DOHH2 (cell line): ENCODE data around the gene ZBTB43.

Experiments used
- CTCF ChIP-seq: fragments of 200-600 bp; sonication (generic); IDR thresholded peaks from one replicate; pipeline ENCODE4 v1.5.1; 2014; ENCODE audit warnings: antibody characterized with exemption, mild to moderate bottlenecking, low read depth, low read length; ENCODE audit not compliant: poor library complexity, severe bottlenecking
- EZH2phosphoT487 ChIP-seq: fragments of 200-600 bp; sonication (generic); IDR thresholded peaks from 2 replicates; pipeline ENCODE4 v1.6.1; 2017; ENCODE audit warnings: borderline replicate concordance, mild to moderate bottlenecking, antibody characterized with exemption, low read length, moderate library complexity, mixed read lengths

DNA sequence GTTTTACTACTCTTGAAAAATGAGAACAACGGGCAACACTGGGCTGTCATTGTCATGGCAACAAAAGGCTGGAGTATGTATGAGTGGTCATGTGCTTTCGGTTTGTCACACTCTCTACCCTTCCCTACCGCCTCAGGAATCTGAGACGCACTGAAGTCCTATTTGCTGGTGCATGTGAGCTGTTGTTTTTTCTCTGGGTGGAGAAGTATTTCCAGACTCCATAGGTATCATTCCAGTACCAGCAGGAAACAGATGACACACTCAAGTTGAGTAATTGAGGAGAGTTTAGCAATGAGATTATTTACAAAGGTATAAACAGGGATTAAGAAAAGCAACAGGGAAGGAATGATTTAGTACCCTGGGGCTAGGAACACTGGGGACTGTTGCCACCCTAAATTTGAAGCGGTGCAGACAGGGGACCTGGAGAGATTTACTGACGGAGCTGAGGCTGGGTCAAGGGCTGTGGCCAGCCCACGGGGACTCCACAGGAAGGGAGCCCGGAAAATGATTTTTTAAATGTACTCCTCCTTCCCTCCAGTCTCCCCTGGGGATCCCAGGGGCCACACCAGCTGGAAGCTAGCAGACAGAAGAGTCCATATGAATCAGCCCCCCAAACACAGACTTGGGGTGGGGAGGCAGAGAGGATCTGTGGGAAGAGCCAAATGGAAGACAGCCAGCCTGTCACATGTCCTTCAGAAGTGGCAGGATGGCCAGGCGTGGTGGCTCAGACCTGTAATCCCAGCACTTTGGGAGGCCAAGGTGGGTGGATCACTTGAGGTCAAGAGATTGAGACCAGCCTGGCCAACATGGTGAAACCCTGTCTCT lies 13.2 kb upstream of the ZBTB43 start:
- TF ChIP-seq CTCF, result no peak
- no peak for TF ChIP-seq EZH2phosphoT487
